GM18907 (cell line): ENCODE data around the gene GLRA1.
"Not testable (repeated sequence)": the region's sequence is repeated elsewhere in the genome, so short reads cannot be mapped to it uniquely, and the experiment has no call there.

Source experiments
- ATAC-seq: cut with Tn5 transposase; IDR thresholded peaks from one replicate; pipeline ENCODE4 v1.9.1; 2021; ENCODE audit warnings: mild to moderate bottlenecking, moderate library complexity; ENCODE audit not compliant: unreplicated experiment

Gene GLRA1

GRCh38 chr5:151886546-151887275 is 37.9 kb downstream of the GLRA1 start:
- ATAC-seq = no peak

- no peak for ATAC-seq
Observed at GRCh38 chr5:151885138-151885908, 39.3 kb downstream of the GLRA1 start.

GRCh38 chr5:151881621-151882225 is 42.9 kb downstream of the GLRA1 start:
- ATAC-seq = no peak

GRCh38 chr5:151880324-151880723 is 44.3 kb downstream of the GLRA1 start:
- ATAC-seq = no peak

- ATAC-seq = no peak
Observed at GRCh38 chr5:151873701-151874100, 51.0 kb downstream of the GLRA1 start.

GRCh38 chr5:151872701-151873100 is 52.0 kb downstream of the GLRA1 start:
- ATAC-seq = no peak

- no peak for ATAC-seq
Observed at GRCh38 chr5:151870820-151871219, 53.8 kb downstream of the GLRA1 start.

GRCh38 chr5:151870271-151870670 is 54.4 kb downstream of the GLRA1 start:
- ATAC-seq = no peak

GRCh38 chr5:151869843-151870242 is 54.8 kb downstream of the GLRA1 start:
- ATAC-seq = no peak

- ATAC-seq = no peak
Observed at GRCh38 chr5:151868451-151868850, 56.2 kb downstream of the GLRA1 start.

GRCh38 chr5:151864061-151864748 is 60.4 kb downstream of the GLRA1 start:
- no peak for ATAC-seq

GRCh38 chr5:151863566-151863965 is 61.1 kb downstream of the GLRA1 start:
- no peak for ATAC-seq

- ATAC-seq = no peak
Observed at GRCh38 chr5:151862811-151863472, 61.7 kb downstream of the GLRA1 start.

GRCh38 chr5:151860867-151861266 is 63.8 kb downstream of the GLRA1 start:
- not testable (repeated sequence) for ATAC-seq

- ATAC-seq = no peak
Observed at GRCh38 chr5:151856861-151857260, 67.8 kb downstream of the GLRA1 start.

GRCh38 chr5:151855701-151856100 is 69.0 kb downstream of the GLRA1 start:
- no peak for ATAC-seq

GRCh38 chr5:151847871-151848270 is 76.8 kb downstream of the GLRA1 start:
- no peak for ATAC-seq

GRCh38 chr5:151846765-151847164 is 77.9 kb downstream of the GLRA1 start:
- no peak for ATAC-seq

- ATAC-seq = not testable (repeated sequence)
Observed at GRCh38 chr5:151832843-151833242, 91.8 kb downstream of the GLRA1 start.

- ATAC-seq = no peak
Observed at GRCh38 chr5:151829370-151829769, 95.3 kb downstream of the GLRA1 start.

GRCh38 chr5:151825445-151825844 is 99.2 kb downstream of the GLRA1 start:
- ATAC-seq = peak; percentile 68
